Neural cell (in vitro differentiated cells): Measurements from ENCODE around the gene ATP5F1E.

Source experiments
- EP300 ChIP-seq: fragments of 450-650 bp; conservative IDR thresholded peaks from 2 replicates; pipeline ENCODE4 v1.6.1; 2014; ENCODE audit warnings: antibody characterized with exemption, mild to moderate bottlenecking, moderate library complexity; ENCODE audit not compliant: poor library complexity, severe bottlenecking
- EZH2 ChIP-seq: fragments of 200-600, 300-800 bp; shearing (Covaris generic), sonication (generic); IDR thresholded peaks from 2 replicates; pipeline ENCODE4 v1.6.1; 2014; ENCODE audit warnings: antibody characterized with exemption, low read length, borderline replicate concordance, mild to moderate bottlenecking; ENCODE audit not compliant: insufficient read depth, poor library complexity, severe bottlenecking
- SMC3 ChIP-seq: fragments of 450-650 bp; conservative IDR thresholded peaks from 2 replicates; pipeline ENCODE4 v1.6.1; 2014; ENCODE audit warnings: antibody characterized with exemption, mild to moderate bottlenecking, moderate library complexity; ENCODE audit not compliant: poor library complexity
- TF ChIP-seq, protein P1 (sequence below): fragments of 450-650 bp; IDR thresholded peaks from 2 replicates; pipeline ENCODE4 v1.5.1; 2014; ENCODE audit warnings: antibody characterized with exemption, mild to moderate bottlenecking, moderate library complexity; ENCODE audit not compliant: poor library complexity, severe bottlenecking
- TF ChIP-seq, protein P2 (sequence below): IDR thresholded peaks from 2 replicates; pipeline ENCODE4 v1.6.1; 2012; ENCODE audit warnings: borderline replicate concordance

DNA sequence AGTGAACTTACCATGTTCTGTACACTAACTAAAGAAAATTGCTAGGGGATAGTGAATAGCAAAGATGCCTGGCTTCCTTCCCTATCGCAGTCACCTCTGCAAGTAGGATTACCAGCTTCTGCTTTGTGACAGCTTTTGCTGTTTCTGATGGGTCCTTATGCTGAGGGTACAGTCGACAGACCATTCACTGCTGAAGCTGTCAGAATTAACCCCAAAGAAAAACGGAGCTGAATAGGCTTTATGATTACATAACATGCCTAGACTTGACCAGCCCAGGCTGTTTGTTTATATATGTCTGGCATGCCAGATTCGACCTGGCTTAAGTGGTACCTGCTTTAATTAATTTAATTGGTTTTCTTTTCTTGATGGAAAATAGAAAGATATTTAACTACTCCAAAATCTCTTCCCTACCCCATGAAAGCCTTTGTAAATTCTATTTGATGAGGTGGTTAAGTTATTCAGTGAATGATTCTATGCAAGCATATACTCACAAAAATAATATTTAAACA, 32.1 kb upstream of the ATP5F1E start:
- TF ChIP-seq, protein P1, sequence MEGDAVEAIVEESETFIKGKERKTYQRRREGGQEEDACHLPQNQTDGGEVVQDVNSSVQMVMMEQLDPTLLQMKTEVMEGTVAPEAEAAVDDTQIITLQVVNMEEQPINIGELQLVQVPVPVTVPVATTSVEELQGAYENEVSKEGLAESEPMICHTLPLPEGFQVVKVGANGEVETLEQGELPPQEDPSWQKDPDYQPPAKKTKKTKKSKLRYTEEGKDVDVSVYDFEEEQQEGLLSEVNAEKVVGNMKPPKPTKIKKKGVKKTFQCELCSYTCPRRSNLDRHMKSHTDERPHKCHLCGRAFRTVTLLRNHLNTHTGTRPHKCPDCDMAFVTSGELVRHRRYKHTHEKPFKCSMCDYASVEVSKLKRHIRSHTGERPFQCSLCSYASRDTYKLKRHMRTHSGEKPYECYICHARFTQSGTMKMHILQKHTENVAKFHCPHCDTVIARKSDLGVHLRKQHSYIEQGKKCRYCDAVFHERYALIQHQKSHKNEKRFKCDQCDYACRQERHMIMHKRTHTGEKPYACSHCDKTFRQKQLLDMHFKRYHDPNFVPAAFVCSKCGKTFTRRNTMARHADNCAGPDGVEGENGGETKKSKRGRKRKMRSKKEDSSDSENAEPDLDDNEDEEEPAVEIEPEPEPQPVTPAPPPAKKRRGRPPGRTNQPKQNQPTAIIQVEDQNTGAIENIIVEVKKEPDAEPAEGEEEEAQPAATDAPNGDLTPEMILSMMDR, result no peak
- TF ChIP-seq, protein P2, sequence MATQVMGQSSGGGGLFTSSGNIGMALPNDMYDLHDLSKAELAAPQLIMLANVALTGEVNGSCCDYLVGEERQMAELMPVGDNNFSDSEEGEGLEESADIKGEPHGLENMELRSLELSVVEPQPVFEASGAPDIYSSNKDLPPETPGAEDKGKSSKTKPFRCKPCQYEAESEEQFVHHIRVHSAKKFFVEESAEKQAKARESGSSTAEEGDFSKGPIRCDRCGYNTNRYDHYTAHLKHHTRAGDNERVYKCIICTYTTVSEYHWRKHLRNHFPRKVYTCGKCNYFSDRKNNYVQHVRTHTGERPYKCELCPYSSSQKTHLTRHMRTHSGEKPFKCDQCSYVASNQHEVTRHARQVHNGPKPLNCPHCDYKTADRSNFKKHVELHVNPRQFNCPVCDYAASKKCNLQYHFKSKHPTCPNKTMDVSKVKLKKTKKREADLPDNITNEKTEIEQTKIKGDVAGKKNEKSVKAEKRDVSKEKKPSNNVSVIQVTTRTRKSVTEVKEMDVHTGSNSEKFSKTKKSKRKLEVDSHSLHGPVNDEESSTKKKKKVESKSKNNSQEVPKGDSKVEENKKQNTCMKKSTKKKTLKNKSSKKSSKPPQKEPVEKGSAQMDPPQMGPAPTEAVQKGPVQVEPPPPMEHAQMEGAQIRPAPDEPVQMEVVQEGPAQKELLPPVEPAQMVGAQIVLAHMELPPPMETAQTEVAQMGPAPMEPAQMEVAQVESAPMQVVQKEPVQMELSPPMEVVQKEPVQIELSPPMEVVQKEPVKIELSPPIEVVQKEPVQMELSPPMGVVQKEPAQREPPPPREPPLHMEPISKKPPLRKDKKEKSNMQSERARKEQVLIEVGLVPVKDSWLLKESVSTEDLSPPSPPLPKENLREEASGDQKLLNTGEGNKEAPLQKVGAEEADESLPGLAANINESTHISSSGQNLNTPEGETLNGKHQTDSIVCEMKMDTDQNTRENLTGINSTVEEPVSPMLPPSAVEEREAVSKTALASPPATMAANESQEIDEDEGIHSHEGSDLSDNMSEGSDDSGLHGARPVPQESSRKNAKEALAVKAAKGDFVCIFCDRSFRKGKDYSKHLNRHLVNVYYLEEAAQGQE, result no peak
- TF ChIP-seq EP300, result no peak
- TF ChIP-seq EZH2, result no peak
- no peak for TF ChIP-seq SMC3
